NCI-H1436 treated with DMSO at 0.1 percent for 48 hours (cell line): ENCODE results near the gene SH2B3.

ENCODE experiments used
- DNase-seq: peaks from one replicate; lab custom pipeline; 2025; lab: John Stamatoyannopoulos, UW

The SH2B3 gene

GRCh38 chr12:111428081-111428727 lies 22.5 kb downstream of the SH2B3 start:
- DNase-seq = no peak

- DNase-seq = no peak
Observed at GRCh38 chr12:111428728-111429175, 23.0 kb downstream of the SH2B3 start.

GRCh38 chr12:111429828-111430432 lies 24.2 kb downstream of the SH2B3 start:
- DNase-seq = no peak

GRCh38 chr12:111430433-111431353 lies 25.0 kb downstream of the SH2B3 start:
- DNase-seq = no peak

GRCh38 chr12:111431772-111432171 lies 26.0 kb downstream of the SH2B3 start:
- no peak for DNase-seq

GRCh38 chr12:111434049-111434448 lies 28.3 kb downstream of the SH2B3 start:
- DNase-seq = no peak

- DNase-seq = no peak
Observed at GRCh38 chr12:111434680-111435338, 29.1 kb downstream of the SH2B3 start.

GRCh38 chr12:111435661-111436201 lies 30.0 kb downstream of the SH2B3 start:
- no peak for DNase-seq

GRCh38 chr12:111436266-111436665 lies 30.5 kb downstream of the SH2B3 start:
- DNase-seq = no peak

GRCh38 chr12:111436811-111437210 lies 31.1 kb downstream of the SH2B3 start:
- DNase-seq = no peak

GRCh38 chr12:111437816-111438454 lies 32.2 kb downstream of the SH2B3 start:
- DNase-seq = no peak

- DNase-seq = no peak
Observed at GRCh38 chr12:111438481-111438880, 32.8 kb downstream of the SH2B3 start.

GRCh38 chr12:111439657-111440151 lies 34.0 kb downstream of the SH2B3 start:
- DNase-seq = no peak

GRCh38 chr12:111440152-111440551 lies 34.4 kb downstream of the SH2B3 start:
- no peak for DNase-seq

- DNase-seq = no peak
Observed at GRCh38 chr12:111440631-111441030, 34.9 kb downstream of the SH2B3 start.

GRCh38 chr12:111441107-111441928 lies 35.6 kb downstream of the SH2B3 start:
- DNase-seq = no peak

GRCh38 chr12:111442301-111443045 lies 36.8 kb downstream of the SH2B3 start:
- DNase-seq = no peak

- no peak for DNase-seq
Observed at GRCh38 chr12:111443086-111443485, 37.4 kb downstream of the SH2B3 start.

GRCh38 chr12:111443586-111443985 lies 37.9 kb downstream of the SH2B3 start:
- DNase-seq = no peak
